ENCODE measurements around the gene NRXN2.

The NRXN2 gene

DNA sequence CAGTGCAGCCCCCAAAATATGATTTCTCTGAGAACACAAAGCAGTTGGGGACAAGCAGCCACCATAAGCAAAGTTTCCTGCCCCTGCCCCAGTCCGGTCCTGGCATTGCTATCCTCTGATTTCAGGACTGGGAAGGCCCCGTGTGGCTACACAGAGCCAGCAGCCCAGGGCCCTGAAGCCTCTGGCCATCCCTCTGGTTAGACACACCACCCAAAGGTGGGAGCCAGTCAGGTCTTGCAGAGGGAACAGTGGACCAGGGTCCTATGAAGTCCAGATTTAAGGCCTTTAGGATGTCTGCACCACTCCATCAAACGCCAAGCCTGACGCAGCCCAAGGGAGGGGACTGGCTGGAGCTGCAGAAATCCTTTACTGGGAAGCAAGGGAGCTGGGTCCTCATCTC lies 68.6 kb downstream of the NRXN2 start:
- in situ Hi-C loops (cut with MboI; ENCODE audit: low sequenced_read_pairs): no loop called here

DNA sequence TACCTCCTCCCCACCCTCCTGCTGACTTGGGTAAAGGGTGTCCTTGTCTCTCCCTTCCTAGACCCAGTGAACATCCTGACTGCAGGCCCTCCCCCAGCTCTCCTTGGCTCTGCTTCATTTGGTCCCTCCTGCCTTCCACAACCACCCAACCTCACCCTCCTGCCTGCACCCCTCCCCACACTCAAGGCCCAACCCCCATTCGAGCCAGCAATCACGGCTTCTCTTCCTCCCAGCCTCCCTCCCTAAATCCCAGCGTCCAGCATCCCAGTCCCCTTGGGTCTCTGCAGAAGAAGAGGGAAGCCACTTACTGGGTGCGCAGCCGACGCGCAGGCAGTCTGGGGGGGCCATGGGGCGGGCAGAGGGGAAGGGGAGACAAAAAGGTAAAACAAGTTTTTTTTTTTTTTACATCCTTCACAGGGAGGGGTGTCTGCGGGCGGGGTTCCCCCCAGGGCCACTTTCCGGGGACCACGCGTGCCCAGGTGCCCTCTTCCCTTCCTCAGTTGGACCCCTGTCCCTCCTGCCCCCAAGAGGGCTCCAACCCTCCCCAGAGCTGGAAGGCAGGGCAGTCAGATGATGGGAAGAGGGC lies 69.5 kb downstream of the NRXN2 start:
- in situ Hi-C loops (cut with MboI; ENCODE audit: low sequenced_read_pairs): no loop called here

DNA sequence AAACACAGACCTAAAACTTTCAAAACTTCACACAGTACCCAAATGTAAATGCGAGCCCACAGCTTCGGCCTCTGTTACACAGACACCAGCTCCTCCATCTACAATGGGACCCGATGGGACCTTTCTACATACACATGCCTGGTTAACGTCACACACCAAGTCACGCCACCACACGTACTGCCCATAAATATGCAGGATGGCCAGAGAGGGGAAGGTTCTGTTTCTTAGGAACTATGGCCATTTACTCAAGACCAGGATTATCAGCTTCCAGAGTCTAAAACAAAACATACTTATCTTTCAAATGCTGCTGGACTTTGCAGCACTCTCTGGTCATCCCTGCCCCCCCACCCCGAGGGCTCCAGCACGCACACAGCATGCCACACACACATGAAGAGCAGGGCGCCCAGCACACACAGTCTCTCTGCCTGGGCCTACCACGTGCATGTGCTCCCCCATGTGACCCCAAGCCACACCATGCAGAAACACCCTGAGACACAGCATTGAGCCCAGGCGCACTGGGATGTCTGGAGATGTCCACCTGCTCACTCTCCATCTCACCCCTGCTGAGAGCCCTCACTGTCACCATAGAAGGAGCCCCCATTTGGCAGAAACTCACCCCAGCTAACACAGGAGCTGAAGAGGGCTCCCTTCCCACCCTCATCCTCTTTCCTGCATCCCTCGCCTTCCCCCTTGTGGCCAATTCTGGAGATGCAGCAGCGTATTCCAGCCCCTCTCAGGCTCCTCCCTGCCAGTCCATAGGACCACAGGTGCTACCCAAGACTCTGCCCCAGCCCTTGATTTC lies 70.2 kb downstream of the NRXN2 start:
- in situ Hi-C loops (cut with MboI; ENCODE audit: low sequenced_read_pairs): no loop called here

DNA sequence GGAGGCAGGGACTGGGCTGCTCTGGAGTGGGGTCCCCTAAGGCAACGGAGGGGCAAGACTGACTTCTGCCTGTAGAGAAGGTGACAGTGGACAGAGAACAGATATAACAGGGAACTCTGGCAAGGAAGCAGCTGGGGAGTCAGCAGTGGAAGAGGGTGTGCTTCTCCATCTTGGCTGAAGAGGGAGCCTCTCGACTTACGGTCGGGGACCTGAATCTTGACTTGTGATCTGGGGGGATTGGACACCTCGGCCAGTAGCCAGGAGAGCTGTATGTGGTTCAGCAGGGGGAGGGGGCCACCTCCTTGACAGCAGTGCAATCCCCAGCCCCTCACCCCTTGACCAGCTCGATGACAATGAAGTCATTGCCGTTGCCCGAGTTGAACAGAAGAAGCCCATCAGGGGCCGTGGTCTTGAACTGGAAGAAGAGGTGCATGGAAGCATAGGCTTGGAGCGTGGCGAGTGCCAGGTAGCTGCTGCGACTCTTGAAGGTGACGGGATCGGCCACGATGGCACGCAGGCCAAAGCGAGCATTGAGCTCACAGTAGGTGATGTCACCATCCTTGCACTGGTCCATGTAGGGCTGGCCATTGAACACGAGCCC lies 72.0 kb downstream of the NRXN2 start:
- in situ Hi-C loops (cut with MboI; ENCODE audit: low sequenced_read_pairs): no loop called here

DNA sequence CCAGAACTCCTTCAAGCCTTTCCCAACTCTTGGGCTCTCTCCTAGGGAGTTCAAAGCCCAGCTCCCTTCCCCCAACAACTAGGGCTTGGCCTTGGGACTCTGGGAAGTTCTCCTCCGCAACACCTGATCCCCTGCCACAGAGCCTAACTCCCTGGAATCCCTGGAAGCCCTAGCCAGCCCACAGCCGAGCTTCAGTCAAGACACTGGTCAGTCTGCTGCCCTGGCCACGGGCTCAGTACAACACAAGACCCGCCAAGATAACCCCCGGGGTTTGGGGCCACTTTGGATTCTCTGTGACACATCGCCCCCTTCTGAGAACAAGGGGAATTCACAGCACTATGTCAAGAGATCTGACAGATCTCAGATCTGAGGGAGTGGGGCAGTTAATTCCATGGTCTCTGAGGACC lies 73.7 kb downstream of the NRXN2 start:
- in situ Hi-C loops (cut with MboI; ENCODE audit: low sequenced_read_pairs): no loop called here

DNA sequence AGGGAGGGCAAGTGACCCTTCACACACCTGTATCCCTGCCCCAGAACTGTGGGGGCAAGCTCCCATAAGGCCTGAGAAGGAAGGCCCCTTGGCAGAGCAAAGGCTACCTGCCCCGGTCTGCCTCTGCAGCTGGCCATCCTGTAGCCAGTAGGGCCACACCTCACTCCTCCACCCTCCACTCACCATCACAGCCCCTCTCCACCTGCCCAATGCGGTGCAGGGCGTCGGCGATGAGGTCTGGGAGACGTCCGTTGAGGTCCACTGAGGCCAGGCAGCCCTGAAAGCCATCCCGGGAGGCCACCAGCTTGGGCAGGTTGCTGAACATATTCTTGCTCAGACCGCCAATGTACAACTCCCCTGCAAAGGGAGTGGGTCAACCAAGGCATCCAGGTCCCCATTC lies 74.4 kb downstream of the NRXN2 start:
- in situ Hi-C loops (cut with MboI; ENCODE audit: low sequenced_read_pairs): no loop called here

DNA sequence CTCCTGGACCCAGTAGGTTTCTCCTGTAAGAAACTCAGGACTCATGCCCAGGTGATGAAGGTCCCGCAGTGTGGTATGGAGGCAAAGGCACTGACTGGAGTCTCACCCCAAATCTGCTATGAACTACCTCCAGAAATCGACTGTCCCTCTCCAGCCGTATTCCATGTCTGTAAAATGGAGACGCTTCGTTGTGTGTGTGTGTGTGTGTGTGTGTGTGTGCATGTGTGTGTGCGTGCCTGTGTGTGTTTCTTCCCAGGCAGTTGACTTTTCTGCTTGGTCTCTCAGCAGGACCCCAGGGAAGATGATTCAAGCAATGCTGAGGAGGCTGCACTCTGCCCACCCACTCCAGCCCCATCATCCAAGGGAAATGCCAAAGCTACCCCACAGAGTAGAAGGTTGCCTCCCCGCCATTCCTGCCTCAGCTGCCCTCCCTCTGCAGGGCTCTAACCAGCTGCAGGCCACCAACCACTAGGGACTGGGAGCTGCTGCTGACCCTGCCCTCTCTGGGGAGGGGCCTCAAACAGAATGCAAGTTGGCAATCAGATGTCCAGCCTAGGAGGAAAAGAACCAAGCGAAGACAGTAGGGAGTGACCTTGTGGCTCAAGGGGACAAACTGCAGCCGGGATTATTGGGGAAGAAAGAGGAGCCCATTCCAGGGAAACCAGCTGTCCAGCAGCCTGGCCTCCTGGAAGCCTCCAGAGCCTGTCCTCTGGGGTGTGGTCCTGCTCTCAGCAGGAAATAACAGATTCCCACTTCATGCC lies 75.8 kb downstream of the NRXN2 start:
- in situ Hi-C loops (cut with MboI; ENCODE audit: low sequenced_read_pairs): no loop called here

DNA sequence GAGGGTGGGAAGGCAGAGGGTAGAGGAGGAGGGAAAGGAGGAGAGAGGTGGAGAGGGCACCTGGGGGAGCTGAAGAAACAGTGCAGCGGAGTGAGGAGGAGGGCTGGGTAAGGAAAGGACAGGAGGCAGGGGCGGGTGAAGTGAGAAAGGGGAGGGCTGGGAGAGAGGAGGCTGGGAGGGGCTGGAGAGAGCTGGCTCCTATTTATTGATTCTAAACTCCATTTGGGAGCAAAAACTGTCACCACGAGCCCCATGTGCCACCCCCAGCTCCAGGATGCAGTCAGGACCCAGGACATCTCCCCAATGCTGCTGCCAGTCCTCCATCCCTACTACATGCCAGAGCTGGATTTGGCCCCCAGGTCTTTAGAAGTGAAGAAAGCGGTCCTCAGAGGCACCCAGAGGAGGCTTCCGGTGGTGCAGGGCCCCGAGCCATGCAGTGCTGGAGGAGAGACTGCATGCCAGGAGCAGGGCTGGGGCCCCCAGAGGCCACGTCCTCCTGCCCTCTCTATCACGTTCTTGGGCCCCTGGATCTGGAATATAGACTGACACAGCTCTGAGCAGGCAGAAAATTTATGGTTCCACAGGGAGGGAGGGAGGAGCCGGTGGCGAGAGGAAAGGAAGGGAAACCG lies 78.2 kb downstream of the NRXN2 start:
- in situ Hi-C loops (cut with MboI; ENCODE audit: low sequenced_read_pairs): no loop called here

DNA sequence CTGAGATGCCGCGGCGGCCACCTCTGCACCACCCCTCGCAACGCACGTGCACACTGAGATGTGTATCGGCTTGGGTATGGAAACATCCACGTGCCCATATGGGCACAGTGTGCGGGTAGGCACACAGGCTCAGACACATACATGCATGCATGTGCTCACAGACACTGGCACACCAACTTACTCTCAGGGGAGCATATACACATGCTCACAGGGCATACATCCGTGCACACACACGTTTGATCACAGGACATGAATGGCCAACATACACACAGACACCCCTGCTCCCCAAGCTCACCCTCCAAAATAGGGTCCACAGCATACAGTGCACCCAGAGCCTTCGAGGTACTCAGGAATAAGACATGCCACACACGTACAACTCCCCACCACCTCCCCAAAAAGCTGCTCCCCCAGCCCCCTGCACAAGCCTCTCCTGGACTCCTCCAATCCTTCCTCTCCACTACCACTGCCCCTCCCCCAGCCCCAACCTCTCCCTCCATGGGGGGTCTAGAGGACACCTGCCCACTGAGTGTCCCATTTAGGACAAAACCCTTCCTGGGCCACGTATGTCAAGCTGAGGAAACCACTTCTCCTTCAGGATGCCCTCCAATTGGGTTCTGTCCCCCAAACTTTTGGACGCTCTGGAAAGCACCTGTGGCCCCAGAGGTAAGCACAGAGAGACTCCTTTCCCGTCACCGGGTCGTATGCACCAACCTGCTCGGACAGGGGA lies 78.9 kb downstream of the NRXN2 start:
- in situ Hi-C loops (cut with MboI; ENCODE audit: low sequenced_read_pairs): no loop called here

DNA sequence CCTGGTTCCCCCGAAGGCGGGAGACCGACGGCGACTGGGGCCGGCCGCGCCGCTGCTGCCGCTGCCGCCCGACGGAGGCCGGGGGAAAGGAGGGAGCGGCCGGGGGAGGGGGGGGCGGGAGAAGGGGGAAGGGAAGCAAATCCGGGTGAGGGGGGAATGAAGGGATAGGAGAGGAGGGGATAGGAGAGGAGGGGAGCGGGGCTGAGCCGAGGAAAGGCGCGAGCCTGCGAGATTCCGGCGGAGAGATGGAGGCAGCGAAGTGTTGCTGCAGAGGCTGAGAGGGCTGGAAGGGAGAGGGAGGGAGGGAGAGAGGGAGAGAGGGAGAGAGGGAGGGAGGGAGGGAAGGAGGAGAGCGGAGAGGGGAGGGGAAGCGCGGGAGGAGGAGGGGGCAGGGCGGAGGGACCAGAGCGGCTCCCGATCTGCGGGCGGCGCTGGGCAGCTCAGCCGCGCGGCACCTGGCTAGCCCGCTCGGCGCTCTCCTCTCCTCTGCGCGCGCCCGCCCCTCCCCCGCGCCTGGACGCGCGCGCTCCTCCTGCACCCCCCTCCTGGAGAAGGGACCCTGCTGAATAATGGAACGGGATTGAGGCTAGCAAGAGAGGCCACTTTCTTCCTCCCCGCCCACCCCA lies 79.6 kb downstream of the NRXN2 start:
- in situ Hi-C loops (cut with MboI; ENCODE audit: low sequenced_read_pairs): no loop called here

DNA sequence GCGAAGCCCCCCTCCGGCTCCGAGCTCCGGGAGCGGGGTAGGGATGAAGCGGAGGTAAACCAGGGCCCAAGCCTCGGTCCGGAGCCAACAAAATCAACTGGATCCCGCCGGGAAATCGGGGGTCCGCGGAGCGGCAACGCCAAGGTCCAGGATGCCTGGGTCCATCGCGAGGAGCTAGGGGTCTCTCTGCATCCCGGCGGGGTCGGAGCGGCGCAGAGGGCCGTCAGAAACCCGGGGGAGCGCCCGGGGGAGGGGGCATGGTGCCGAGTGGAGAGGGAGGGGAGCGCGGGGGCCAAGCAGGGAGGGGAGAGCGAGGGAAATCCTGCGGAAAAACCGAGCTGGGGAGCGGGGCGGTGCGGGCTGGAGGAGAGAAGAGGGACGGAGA lies 80.1 kb downstream of the NRXN2 start:
- in situ Hi-C loops (cut with MboI; ENCODE audit: low sequenced_read_pairs): no loop called here

DNA sequence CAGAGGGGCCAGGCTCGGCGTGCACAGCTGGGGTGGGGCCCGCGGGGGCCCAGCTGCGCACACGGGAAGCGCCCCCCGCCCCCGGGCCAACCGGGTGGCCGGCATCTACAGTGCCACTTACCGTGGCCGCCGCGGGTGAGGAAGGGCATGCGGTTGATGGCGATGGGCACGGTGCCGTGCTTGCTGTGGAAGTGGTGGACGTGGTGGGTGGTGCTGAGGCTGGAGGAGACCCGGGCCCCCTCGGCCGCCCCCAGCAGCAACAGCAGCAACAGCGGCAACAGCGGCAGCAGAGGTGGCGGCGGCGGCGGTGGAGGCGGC lies 80.6 kb downstream of the NRXN2 start:
- in situ Hi-C loops (cut with MboI; ENCODE audit: low sequenced_read_pairs): no loop called here

DNA sequence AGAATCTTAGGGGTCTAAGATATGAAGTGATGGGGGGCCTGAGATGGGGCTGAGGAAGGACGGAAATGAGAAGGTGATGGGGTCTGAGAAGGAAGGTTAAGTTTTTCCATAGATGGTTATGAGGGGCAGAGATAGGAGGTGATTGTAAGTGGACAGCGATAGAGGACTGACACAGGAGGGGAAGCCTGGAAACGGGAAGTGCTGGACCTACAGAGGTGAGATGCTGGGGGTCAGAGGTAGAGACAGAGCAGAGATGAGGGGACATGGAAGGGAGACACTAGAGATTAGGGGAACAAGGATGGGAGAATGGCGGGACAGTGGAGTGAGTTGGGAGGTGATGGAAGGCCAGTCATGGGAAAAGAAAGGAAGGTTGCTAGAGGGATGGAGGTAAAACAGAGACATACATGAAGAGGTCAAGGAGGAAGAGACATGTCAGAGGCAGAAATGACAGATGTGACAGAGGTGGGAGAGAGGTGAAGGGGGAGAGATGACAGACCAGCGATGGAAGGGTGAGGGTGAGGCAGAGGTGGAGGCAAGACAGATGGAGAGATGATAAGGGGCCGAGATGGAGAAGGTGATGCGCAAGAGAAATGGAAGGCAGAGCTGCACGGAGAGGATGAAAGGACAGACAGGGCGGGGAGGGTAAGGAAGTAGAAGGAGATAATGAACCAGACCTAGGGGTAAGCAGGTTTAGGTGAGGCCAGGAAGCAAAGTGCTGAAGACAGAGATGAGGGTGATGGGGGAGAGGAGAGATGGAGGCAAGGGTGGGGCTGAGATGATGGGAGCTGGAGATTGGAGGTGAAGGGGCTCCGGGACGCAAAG lies 81.2 kb downstream of the NRXN2 start:
- in situ Hi-C loops (cut with MboI; ENCODE audit: low sequenced_read_pairs): no loop called here

DNA sequence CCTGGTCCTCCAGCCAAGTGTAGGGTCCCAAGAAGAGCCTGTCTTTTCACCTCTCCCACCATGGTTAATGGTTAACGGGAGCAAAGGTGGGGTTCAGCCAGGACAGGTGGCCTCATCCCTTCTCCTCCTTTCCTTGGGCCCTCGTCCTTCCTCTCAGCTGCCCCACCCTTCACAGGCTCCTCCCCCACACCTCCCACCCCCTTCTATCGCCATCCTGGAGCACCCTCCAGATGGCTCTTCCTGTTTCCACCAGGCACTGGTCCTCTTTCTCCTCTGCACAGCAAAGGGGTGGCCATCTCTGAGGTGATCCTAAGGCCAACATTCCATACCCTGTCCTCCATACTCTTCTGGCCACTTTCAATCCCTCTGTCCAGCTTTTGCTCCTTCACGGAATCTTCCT lies 83.1 kb downstream of the NRXN2 start:
- in situ Hi-C loops (cut with MboI; ENCODE audit: low sequenced_read_pairs): no loop called here

DNA sequence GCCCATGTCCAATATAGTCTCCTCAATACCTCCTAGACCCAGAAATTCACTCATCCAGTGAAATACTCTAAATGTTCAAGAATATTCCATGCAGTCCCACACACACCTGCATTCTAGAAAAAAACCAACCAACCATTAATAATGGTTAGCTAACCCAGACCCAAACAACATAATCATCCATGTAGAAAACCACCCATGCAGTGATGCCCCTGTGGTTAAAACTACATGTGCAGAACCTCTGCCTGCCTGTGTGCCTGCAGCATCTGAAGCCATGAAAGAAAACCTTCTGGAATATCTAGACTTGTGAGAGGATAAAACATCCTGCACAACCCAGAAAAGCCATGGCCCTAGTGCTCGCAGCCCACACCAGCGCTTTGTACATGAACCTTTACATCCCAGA lies 84.2 kb downstream of the NRXN2 start:
- in situ Hi-C loops (cut with MboI; ENCODE audit: low sequenced_read_pairs): no loop called here

DNA sequence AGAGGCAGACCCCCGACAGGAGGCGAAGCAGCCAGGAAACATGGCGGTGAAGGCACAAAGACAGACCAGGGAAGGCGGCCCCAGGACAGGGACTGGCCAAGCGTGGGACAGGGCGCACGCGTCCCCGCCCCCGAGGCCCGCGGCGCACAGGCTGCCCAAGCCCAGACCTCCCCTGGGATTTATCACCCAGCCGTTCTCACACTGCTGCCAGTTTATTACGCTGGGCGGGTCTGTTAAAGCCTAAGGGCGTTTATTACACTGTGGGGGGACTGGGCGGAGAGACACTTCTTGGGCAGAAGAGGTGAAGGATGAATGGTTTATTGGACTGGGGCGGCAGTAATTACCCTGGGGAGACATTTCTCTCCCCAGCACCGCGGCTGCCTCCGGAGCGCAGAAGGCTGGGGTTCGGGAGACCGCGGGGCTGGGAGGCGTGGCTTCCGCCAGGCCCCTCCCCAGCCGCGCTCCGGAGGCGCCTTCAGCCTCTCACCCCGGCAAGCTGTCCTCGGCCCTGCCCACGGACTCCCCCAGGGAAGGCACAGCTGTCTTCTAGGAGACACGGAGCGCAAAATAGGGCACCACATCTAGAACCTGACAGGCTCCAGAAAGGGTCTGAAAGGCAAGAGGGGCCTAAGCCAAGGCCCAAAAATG lies 84.9 kb downstream of the NRXN2 start:
- in situ Hi-C loops (cut with MboI; ENCODE audit: low sequenced_read_pairs): no loop called here

DNA sequence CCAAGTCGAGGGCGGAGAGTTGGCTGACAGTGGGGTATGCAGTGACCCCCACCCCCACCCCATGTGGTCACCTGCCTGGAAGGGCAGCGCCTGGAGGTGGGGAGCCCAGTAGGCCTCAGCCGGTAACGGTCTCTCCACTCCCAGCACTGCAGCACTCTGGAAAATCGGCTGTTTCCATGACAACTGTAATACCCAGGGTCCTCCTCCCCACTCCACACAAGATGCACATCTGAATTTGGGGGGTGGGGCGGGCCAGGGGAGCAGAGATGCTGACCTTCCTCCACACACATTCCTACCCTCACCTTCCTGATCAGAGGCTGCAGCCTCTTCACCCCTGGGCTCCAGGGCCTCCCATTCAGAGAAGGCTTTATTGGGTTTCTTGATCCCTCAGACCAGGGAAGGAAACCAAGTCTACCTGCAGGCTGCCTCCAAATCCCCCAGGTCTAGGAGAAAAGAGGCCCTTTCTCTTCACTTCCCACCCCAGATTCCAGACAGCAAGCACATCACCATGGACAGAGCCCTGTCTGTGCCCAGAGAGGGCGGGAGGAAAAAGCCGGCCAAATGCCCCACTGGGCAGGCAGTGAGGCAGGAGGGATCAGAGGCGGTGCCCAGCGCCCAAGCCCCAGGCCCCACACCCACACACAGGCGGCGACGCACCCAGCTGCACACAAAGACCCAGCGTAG lies 85.5 kb downstream of the NRXN2 start:
- in situ Hi-C loops (cut with MboI; ENCODE audit: low sequenced_read_pairs): no loop called here

DNA sequence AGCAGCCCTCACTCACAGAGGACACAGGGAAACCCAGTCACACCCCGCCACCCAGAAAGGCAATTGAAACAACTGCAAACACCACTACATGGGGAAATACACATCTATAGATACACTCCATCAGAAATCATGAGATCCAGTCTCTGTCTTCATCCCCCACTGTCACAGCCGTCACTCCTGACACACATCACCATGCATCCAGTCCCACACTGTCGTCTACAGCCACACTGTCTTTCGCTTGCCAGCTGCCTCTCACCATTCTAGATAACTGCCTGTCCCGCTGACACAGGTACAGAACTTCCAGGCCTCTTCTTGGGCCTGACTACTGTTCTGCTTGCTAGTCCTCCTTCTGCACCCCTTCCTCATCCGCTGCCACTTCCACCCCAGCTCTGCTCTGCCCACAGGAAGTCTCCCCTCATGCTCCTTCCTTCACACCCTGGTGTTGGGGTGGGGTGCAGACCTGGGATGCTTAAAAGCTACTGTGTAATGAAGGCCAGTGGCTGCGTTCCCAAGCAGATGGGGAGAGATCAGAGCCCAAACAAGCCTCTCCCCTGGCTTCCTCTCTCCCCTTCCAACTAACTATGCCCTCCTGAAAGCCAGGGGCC lies 89.3 kb downstream of the NRXN2 start:
- in situ Hi-C loops (cut with MboI; ENCODE audit: low sequenced_read_pairs): no loop called here
